Smooth muscle cell (in vitro differentiated cells): ENCODE results near the gene DGKB. TPM values are rescaled to one million over a fixed set of nuclear protein-coding genes. Genes with fewer than 3 reads are reported as not detected.

Experiments used
- DNase-seq: peaks from one replicate; lab custom pipeline; 2025; ENCODE audit not compliant: unreplicated experiment; lab: John Stamatoyannopoulos, UW
- H2AFZ ChIP-seq: fragments of 200-600 bp; sonication (generic); 2 replicates; pipeline ENCODE4 v1.6.0; 2016; ENCODE audit warnings: antibody characterized with exemption, low read depth, mild to moderate bottlenecking
- H3F3A ChIP-seq: fragments of 200-600 bp; sonication (generic); 2 replicates; pipeline ENCODE4 v1.6.0; 2017; ENCODE audit warnings: antibody characterized with exemption, low read depth
- H3K27ac ChIP-seq: fragments of 200-600 bp; sonication (generic); 2 replicates; pipeline ENCODE4 v1.5.1; 2016; ENCODE audit warnings: low read depth, mild to moderate bottlenecking
- H3K27me3 ChIP-seq: fragments of 200-600 bp; sonication (generic); 2 replicates; pipeline ENCODE4 v1.6.1; 2016; ENCODE audit warnings: low read depth, mild to moderate bottlenecking
- H3K36me3 ChIP-seq: fragments of 200-600 bp; sonication (generic); 2 replicates; pipeline ENCODE4 v1.5.1; 2016; ENCODE audit warnings: low read depth
- H3K4me1 ChIP-seq: fragments of 200-600 bp; sonication (generic); 2 replicates; pipeline ENCODE4 v1.5.1; 2016; ENCODE audit warnings: low read depth
- H3K4me2 ChIP-seq: fragments of 200-600 bp; sonication (generic); 2 replicates; pipeline ENCODE4 v1.6.0; 2016; ENCODE audit warnings: mild to moderate bottlenecking
- H3K4me3 ChIP-seq: fragments of 200-600 bp; sonication (generic); 2 replicates; pipeline ENCODE4 v1.5.1; 2016; ENCODE audit warnings: mild to moderate bottlenecking
- H3K79me2 ChIP-seq: fragments of 200-600 bp; sonication (generic); 2 replicates; pipeline ENCODE4 v1.6.0; 2016; ENCODE audit warnings: low read depth, mild to moderate bottlenecking
- H3K9ac ChIP-seq: fragments of 200-600 bp; sonication (generic); 2 replicates; pipeline ENCODE4 v1.6.0; 2016; ENCODE audit warnings: low read depth
- H3K9me3 ChIP-seq: fragments of 200-600 bp; sonication (generic); replicated peaks from 2 replicates; pipeline ENCODE4 v1.5.1; 2016; ENCODE audit warnings: low read depth
- H4K20me1 ChIP-seq: fragments of 200-600 bp; sonication (generic); 2 replicates; pipeline ENCODE4 v1.6.0; 2016; ENCODE audit warnings: low read depth
- CTCF ChIP-seq: fragments of 200-600 bp; sonication (generic); IDR thresholded peaks from 2 replicates; pipeline ENCODE4 v1.5.1; 2017; ENCODE audit warnings: borderline replicate concordance, mild to moderate bottlenecking, antibody characterized with exemption; ENCODE audit not compliant: insufficient read depth, poor library complexity, severe bottlenecking
- WGBS: methylation state at CpG from one replicate; pipeline ENCODE4 v1.1.7; 2016; ENCODE audit warnings: low lambda C conversion rate; 5-methylcytosine and 5-hydroxymethylcytosine counted together
- polyA plus RNA-seq: library from polyadenylated mRNA; unstranded; fragments of >200 nt; fragmentation: Nextera tagmentation; extraction: Ambion mirVana; gene quantifications from 2 replicates; pipeline ENCODE4 v1.2.1, GENCODE V29; 2016
- total RNA-seq: library from RNA; depleted of rRNA; stranded (reverse); fragments of >200 nt; gene quantifications from 2 replicates; pipeline ENCODE4 v1.2.3, GENCODE V29; 2014

The DGKB gene
- total and polyA plus RNA-seq, 2 experiments from 2014 or later: not detected

- Histone ChIP-seq H3K79me2 (no peaks in the 10 kb centered on the region), H4K20me1 (no peaks in the 10 kb centered on the region), H3K9me3 (no peaks in the 10 kb centered on the region), H3K4me3 (no peak overlapping the region), H3F3A (no peaks in the 10 kb centered on the region), H3K4me2 (no peak overlapping the region), H3K9ac (no peak overlapping the region), H3K36me3 (no peaks in the 10 kb centered on the region), H3K27ac (no peak overlapping the region), H2AFZ (no peak overlapping the region), H3K4me1 (peaks cover 4% of the 10 kb centered on the region), H3K27me3 (no peaks in the 10 kb centered on the region)
- no peak for DNase-seq
- no peak for TF ChIP-seq CTCF
- 86% methylated on average over 1 of the region's 1 CpG for WGBS
Measured at GRCh38 chr7:14751461-14751860, 151.1 kb downstream of the DGKB start.

GRCh38 chr7:14748461-14748860 is 154.1 kb downstream of the DGKB start:
- no peaks in the 10 kb centered on the region for H3K36me3 ChIP-seq
- peaks cover 4% of the 10 kb centered on the region for H3K4me1 ChIP-seq
- no peak for TF ChIP-seq CTCF
- no peak overlapping the region for H3K4me3 ChIP-seq
- no peaks in the 10 kb centered on the region for H3F3A ChIP-seq
- no peak for DNase-seq
- H3K4me2 ChIP-seq: no peak overlapping the region
- H3K27ac ChIP-seq: peak overlapping the region; percentile 16
- H3K27me3 ChIP-seq: no peaks in the 10 kb centered on the region
- H4K20me1 ChIP-seq: no peaks in the 10 kb centered on the region
- no peaks in the 10 kb centered on the region for H3K9me3 ChIP-seq
- H3K79me2 ChIP-seq: no peaks in the 10 kb centered on the region
- no peak overlapping the region for H2AFZ ChIP-seq
- H3K9ac ChIP-seq: no peak overlapping the region

GRCh38 chr7:14747701-14748100 is 154.8 kb downstream of the DGKB start:
- no peak overlapping the region for H3K4me3 ChIP-seq
- H2AFZ ChIP-seq: no peak overlapping the region
- no peaks in the 10 kb centered on the region for H3K79me2 ChIP-seq
- H3K27ac ChIP-seq: peak overlapping the region; percentile 16
- H3K4me1 ChIP-seq: peaks cover 4% of the 10 kb centered on the region
- no peak overlapping the region for H3K9ac ChIP-seq
- 80% methylated on average over 4 of the region's 4 CpGs for WGBS
- H3K36me3 ChIP-seq: no peaks in the 10 kb centered on the region
- H3K9me3 ChIP-seq: peaks cover under 1% of the 10 kb centered on the region
- no peak for TF ChIP-seq CTCF
- H3K27me3 ChIP-seq: no peaks in the 10 kb centered on the region
- DNase-seq: no peak
- H3K4me2 ChIP-seq: no peak overlapping the region
- H3F3A ChIP-seq: no peaks in the 10 kb centered on the region
- no peaks in the 10 kb centered on the region for H4K20me1 ChIP-seq

GRCh38 chr7:14745076-14745475 is 157.5 kb downstream of the DGKB start:
- Histone ChIP-seq H3K9ac (no peak overlapping the region), H3K4me1 (peaks cover 4% of the 10 kb centered on the region), H3K27me3 (no peaks in the 10 kb centered on the region), H3K36me3 (no peaks in the 10 kb centered on the region), H2AFZ (no peak overlapping the region), H4K20me1 (no peaks in the 10 kb centered on the region), H3F3A (no peaks in the 10 kb centered on the region), H3K9me3 (peaks cover 4% of the 10 kb centered on the region), H3K4me3 (no peak overlapping the region), H3K79me2 (no peaks in the 10 kb centered on the region), H3K27ac (no peak overlapping the region), H3K4me2 (no peak overlapping the region)
- WGBS: 87% methylated on average over 4 of the region's 4 CpGs
- no peak for TF ChIP-seq CTCF
- no peak for DNase-seq
